ENCODE measurements around the gene C5. TPM values are rescaled to one million over a fixed set of nuclear protein-coding genes. Genes with fewer than 3 reads are reported as not detected.

Gene C5
- total and polyA plus RNA-seq, 9 of the 15 experiments (the other 6 are each of a cell fraction or from before 2014, with no cell fraction given): 0.08 to 0.91 (median 0.42) TPM

GRCh38 chr9:121074370-121075250, 24.5 kb upstream of the C5 start, which contains the start of gene CNTRL (continued):
- TF ChIP-seq RERE (CRISPR knock-in tag; IDR thresholded peaks at IDR 0.05; ENCODE audit: borderline replicate concordance) (peak; percentile 50; the same call in 1 of the 2 replicates), ELK1 (CRISPR knock-in tag; IDR thresholded peaks at IDR 0.05) (no peak), NBN (IDR thresholded peaks at IDR 0.05; ENCODE audit: low read depth) (peak; percentile 86), GTF2B (IDR thresholded peaks at IDR 0.05; ENCODE audit: extremely low read depth, insufficient read length) (no peak), MAZ (CRISPR knock-in tag; conservative IDR thresholded peaks at IDR 0.05 in 1 of 2, IDR thresholded peaks at IDR 0.05 in 1 of 2) (peak; percentile 70 to 84; a peak in 3 of 4 replicates), NUFIP1 (IDR thresholded peaks at IDR 0.05; ENCODE audit: partially characterized antibody) (no peak), KLF16 (IDR thresholded peaks at IDR 0.05) (no peak), HNRNPK (IDR thresholded peaks at IDR 0.05; ENCODE audit: low read depth, low read length, poor library complexity, severe bottlenecking) (no peak), GTF2F1 (IDR thresholded peaks at IDR 0.05; ENCODE audit: low read depth, low read length) (no peak), RBBP5 (IDR thresholded peaks at IDR 0.05; ENCODE audit: borderline replicate concordance, insufficient read depth, low read length, poor library complexity, severe bottlenecking) (peak; percentile 86), ZNF589 (CRISPR knock-in tag; IDR thresholded peaks at IDR 0.05; ENCODE audit: low read depth) (no peak; the same call in 1 of the 2 replicates), NRF1 (conservative IDR thresholded peaks at IDR 0.05 in 1 of 2, IDR thresholded peaks at IDR 0.05 in 1 of 2) (peak; percentile 80 to 83), YBX1 (IDR thresholded peaks at IDR 0.05) (no peak), ZNF197 (CRISPR knock-in tag; IDR thresholded peaks at IDR 0.05; ENCODE audit: low read depth) (no peak), ZNF311 (CRISPR knock-in tag; IDR thresholded peaks at IDR 0.05) (no peak), PATZ1 (CRISPR knock-in tag; IDR thresholded peaks at IDR 0.05; ENCODE audit: borderline replicate concordance) (no peak), ZC3H11A (IDR thresholded peaks at IDR 0.05; ENCODE audit: low read depth, low read length) (no peak)
